ACC112 (cell line): ENCODE measurements around the gene KCNE1.

Experiments used
- H2AFZ ChIP-seq: fragments of 200-600 bp; sonication (generic); one replicate; pipeline ENCODE4 v1.6.0; 2017; ENCODE audit warnings: antibody characterized with exemption, low read length; ENCODE audit not compliant: unreplicated experiment
- H3K27ac ChIP-seq: fragments of 200-600 bp; sonication (generic); 2 replicates; pipeline ENCODE4 v1.5.1; 2014; ENCODE audit warnings: low read depth, mild to moderate bottlenecking, antibody characterized with exemption, low read length, moderate library complexity
- H3K27me3 ChIP-seq: fragments of 200-600 bp; sonication (generic); 2 replicates; pipeline ENCODE4 v1.6.1; 2014; ENCODE audit warnings: mild to moderate bottlenecking, antibody characterized with exemption, low read length, moderate library complexity, mixed read lengths; ENCODE audit not compliant: insufficient read depth
- H3K36me3 ChIP-seq: fragments of 200-600 bp; sonication (generic); 2 replicates; pipeline ENCODE4 v1.6.1; 2016; ENCODE audit warnings: mild to moderate bottlenecking, antibody characterized with exemption, low read length, moderate library complexity, mixed read lengths; ENCODE audit not compliant: insufficient read depth
- H3K4me1 ChIP-seq: fragments of 200-600 bp; sonication (generic); one replicate; pipeline ENCODE4 v1.6.1; 2016; ENCODE audit warnings: low read length, mixed read lengths; ENCODE audit not compliant: insufficient read depth, unreplicated experiment, control insufficient read depth
- H3K4me3 ChIP-seq: fragments of 200-600 bp; sonication (generic); 2 replicates; pipeline ENCODE4 v1.5.1; 2014; ENCODE audit warnings: mild to moderate bottlenecking, low read depth, low read length
- H3K79me2 ChIP-seq: fragments of 200-600 bp; sonication (generic); one replicate; pipeline ENCODE4 v1.6.0; 2016; ENCODE audit warnings: low read length; ENCODE audit not compliant: control insufficient read depth, unreplicated experiment, insufficient read depth

Gene KCNE1

DNA sequence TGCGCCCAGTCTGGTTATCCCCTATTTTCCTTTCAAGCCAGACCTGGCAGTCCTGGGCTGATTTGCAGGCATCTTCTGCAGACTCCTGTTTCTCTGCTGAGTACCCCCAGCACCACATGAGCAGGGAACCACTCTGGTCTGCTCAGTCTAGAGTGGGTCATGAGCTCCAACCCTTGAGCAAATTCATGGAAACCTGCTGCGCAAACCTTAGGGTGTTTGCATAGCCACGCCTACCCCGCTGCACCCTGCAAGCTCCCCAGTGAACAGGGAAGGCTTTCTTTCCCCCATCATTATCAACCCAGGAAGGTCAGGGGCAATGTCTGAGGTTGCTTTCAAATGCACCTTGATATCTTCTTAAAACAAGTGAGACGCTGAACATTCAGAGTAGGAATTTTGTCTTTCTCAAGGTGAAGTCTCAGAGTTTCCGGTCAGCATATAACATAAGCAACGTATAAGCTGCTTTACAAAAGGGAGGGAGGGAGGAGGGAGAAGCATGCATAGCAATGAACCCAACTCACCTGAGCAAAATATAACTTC, 11.1 kb upstream of the KCNE1 start:
- H3K36me3 ChIP-seq, result peaks cover 11% of the 10 kb centered on the region
- no peaks in the 10 kb centered on the region for H3K27me3 ChIP-seq
- H3K4me1 ChIP-seq, result peaks cover 18% of the 10 kb centered on the region
- H3K4me3 ChIP-seq, result no peak overlapping the region
- H3K27ac ChIP-seq, result no peak overlapping the region
- no peak overlapping the region for H2AFZ ChIP-seq
- H3K79me2 ChIP-seq, result peaks cover 26% of the 10 kb centered on the region

DNA sequence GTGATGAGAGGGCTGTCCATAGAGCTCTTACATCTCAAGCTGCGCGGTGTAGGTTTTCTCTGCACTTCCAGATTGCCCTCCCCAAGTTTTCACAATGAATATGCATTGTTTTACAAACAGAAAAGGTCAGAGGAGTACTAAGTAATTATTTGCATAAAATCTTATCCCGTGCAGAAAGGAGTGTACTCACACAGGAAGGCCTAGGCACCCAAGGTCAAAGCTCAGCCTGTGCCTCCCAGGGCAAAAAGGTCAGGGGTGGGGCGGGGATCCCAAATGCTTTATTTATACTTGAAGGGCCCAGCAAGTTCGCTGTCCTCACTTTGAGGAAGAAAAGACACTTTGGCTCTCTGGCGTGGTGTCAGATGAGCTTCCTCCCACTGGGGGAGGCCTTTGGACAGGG, 10.3 kb upstream of the KCNE1 start:
- Histone ChIP-seq H2AFZ (no peak overlapping the region), H3K27me3 (no peaks in the 10 kb centered on the region), H3K4me3 (no peak overlapping the region), H3K27ac (no peak overlapping the region), H3K36me3 (peaks cover 11% of the 10 kb centered on the region), H3K4me1 (peaks cover 10% of the 10 kb centered on the region), H3K79me2 (peaks cover 26% of the 10 kb centered on the region)

DNA sequence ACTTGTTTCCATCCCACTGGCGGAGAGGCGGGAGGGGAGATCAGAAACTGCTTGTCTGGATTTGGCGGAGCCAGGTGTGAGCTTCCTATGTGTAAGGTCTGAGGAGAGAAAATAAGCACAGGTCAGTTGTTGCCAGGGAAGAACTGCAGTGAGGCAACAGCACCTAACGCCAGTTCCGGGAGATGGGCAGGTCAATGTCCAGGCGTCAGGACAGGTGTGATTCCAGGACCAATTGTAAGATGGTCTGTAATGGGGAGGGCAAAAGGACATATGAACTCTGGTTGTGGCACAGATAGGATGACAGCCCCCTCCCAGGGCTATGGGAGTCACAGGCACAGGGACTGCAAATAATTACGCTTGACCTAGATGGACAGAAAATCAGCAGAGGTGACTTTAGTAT, 9.6 kb upstream of the KCNE1 start:
- peaks cover 15% of the 10 kb centered on the region for H3K36me3 ChIP-seq
- peaks cover 8% of the 10 kb centered on the region for H3K4me1 ChIP-seq
- no peak overlapping the region for H3K27ac ChIP-seq
- H2AFZ ChIP-seq, result no peak overlapping the region
- H3K4me3 ChIP-seq, result no peak overlapping the region
- no peaks in the 10 kb centered on the region for H3K27me3 ChIP-seq
- H3K79me2 ChIP-seq, result peaks cover 26% of the 10 kb centered on the region

DNA sequence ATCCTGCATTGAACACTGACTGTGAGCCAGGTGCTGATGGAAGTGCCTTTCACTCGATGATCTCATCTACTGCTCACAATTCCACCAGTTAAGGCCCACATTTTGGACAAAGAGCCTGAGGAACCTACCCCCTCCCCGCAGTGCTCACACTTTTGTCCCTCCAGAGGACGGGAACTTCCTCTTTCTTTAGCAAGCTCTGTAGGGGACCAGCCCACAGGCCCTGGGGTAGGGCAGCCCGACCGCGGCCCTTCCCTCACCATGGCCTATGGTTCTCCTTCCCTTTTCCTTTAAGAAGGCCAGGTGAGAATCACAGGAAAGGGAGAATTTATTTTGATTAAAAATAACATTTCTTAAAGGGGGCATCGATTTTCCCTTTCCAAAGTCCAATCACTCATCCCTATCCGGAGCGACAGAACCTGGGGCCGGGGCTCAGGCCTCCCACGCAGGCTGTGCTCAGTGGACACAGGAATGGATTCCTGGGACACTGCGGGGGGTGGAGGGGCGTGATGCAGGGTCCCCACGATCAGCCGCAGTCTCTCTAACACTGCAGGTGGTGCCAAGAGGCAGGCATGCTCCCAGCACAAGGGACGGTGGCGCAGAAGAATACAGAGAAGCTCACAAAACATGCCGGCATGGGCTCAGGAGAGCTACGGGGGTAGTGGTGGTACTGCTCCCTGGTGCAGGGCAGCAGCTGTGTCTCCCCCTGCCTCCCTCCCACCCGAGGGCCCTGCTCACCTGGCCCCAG, 8.9 kb upstream of the KCNE1 start:
- H3K27me3 ChIP-seq, result no peaks in the 10 kb centered on the region
- H3K79me2 ChIP-seq, result peaks cover 21% of the 10 kb centered on the region
- peaks cover 8% of the 10 kb centered on the region for H3K4me1 ChIP-seq
- H3K27ac ChIP-seq, result no peak overlapping the region
- no peak overlapping the region for H2AFZ ChIP-seq
- H3K4me3 ChIP-seq, result no peak overlapping the region
- H3K36me3 ChIP-seq, result peaks cover 17% of the 10 kb centered on the region

DNA sequence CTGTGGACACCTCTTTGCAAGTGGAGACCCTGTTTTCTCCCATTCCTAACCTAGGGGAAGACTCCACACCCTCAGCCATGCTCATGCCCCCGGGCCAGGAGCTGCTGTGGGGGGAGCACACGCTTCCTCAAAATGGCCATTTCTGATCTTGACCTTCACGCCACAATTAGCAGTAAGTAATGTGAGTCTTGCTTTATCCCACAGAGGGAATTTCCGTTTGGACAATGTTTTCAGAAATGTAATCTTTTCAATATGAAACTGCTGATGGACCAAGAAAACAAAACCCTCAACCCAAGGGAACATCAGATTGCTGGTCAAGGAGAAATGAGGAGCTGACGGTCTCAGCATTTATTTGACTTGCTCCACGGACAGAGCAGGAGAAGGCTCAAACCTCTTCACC, 8.3 kb upstream of the KCNE1 start:
- no peak overlapping the region for H3K27ac ChIP-seq
- peaks cover 8% of the 10 kb centered on the region for H3K4me1 ChIP-seq
- no peak overlapping the region for H2AFZ ChIP-seq
- no peak overlapping the region for H3K4me3 ChIP-seq
- no peaks in the 10 kb centered on the region for H3K27me3 ChIP-seq
- H3K79me2 ChIP-seq, result peaks cover 15% of the 10 kb centered on the region
- H3K36me3 ChIP-seq, result peaks cover 17% of the 10 kb centered on the region

DNA sequence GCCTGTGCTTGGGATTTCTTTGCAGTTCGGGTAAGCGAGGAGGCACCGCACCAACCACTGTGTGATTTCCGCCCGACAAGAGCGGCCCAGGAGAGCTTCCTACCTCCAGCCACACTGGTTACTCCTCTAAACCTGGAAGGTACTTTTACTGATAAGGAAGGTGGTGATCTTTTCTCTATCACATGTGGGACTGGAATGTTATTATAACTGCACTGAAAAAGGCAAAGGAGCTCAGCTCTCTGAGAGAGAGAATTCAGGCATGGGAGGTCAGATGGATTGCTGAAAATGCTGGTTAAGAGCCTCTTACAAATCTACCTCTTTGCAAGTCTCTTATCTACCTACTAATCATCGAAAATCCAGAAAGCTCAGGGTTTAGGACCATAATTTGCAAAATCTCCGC, 7.7 kb upstream of the KCNE1 start:
- no peak overlapping the region for H3K27ac ChIP-seq
- H3K27me3 ChIP-seq, result no peaks in the 10 kb centered on the region
- H3K79me2 ChIP-seq, result peaks cover 9% of the 10 kb centered on the region
- peaks cover 2% of the 10 kb centered on the region for H3K4me1 ChIP-seq
- H2AFZ ChIP-seq, result no peak overlapping the region
- peaks cover 17% of the 10 kb centered on the region for H3K36me3 ChIP-seq
- H3K4me3 ChIP-seq, result no peak overlapping the region

DNA sequence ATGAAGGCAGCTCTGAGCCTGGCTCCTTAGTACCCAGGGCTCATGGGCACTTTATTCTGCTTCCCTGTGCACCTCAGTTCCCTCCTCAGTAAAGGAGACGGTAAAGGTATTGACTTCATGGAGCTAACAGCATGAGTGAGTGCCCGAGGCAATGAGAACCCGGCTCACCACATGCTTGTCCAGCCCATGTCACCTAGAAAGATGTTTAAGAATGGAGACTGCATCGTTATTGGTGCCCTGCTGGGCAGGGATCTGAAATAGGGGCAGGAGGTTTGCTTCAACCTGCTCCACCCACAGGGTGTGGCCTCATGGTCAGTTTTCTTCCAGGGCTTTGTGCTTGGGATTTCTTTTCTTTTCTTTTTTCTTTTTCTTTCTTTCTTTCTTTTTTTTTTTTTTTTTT, 7.0 kb upstream of the KCNE1 start:
- Histone ChIP-seq H3K27ac (no peak overlapping the region), H3K79me2 (peaks cover 2% of the 10 kb centered on the region), H3K36me3 (peaks cover 17% of the 10 kb centered on the region), H3K4me3 (no peak overlapping the region), H2AFZ (no peak overlapping the region), H3K27me3 (no peaks in the 10 kb centered on the region), H3K4me1 (no peaks in the 10 kb centered on the region)

DNA sequence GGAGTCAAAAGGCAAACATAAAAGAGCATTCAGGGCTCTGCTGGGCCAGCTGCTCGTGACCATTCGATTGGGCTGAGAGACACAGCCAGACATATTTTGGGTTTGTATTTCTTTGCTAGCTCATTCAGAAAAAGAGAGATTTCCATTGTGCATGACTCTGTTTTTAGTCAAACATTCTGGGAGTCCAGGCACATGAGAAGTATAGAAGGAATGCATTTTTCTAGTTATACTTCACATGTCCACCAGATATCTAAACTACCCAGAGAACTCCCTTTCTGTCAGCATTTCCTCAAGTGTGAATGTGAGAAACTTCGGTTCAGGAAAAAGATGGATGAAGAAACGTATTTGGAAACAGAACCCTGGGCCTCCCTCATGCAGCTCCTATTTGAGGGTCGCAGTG, 6.3 kb upstream of the KCNE1 start:
- H3K27ac ChIP-seq, result no peak overlapping the region
- H3K36me3 ChIP-seq, result peaks cover 17% of the 10 kb centered on the region

DNA sequence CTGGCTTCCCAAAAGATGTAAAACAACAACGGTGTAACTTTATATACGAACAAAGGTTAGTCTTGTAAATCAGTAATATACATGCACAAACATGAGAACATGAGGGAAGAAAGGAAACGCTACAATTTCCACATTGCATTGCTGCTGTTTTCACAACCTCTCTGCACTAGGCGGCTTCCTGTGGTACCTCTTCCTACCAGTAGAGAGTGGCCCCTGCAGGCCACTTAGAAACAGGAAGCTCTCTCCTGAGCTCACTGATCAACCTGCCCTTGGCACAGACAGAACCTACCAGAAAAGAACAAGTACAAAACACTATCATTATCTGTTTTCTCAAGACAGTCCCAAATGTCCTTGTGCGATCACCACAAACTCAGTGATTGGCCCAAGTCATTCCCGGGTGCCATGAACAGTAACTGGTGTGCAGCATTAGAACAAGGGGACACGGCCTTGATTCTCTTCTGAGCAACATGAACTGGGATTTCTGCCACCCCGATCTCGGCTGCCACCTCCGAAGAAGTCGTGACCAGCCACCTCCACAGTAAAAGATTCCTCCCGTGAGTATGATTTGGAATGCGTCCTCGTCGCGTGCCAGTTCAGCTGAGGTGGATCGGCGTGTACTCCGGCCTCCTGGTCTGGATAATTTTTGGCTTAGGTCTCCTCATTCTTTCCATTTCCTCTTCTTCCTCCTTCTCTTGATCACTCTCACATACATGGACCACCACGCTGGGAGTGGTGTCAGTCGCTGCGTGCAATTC, 5.7 kb upstream of the KCNE1 start:
- Histone ChIP-seq H3K27ac (no peak overlapping the region), H3K4me3 (no peak overlapping the region), H3K4me1 (peaks cover 6% of the 10 kb centered on the region), H3K27me3 (no peaks in the 10 kb centered on the region), H2AFZ (no peak overlapping the region), H3K36me3 (peaks cover 17% of the 10 kb centered on the region), H3K79me2 (no peaks in the 10 kb centered on the region)

More for the DNA sequence above, 6.3 kb upstream of the KCNE1 start:
- no peaks in the 10 kb centered on the region for H3K79me2 ChIP-seq
- peaks cover under 1% of the 10 kb centered on the region for H3K4me1 ChIP-seq
- H3K4me3 ChIP-seq, result no peak overlapping the region
- no peak overlapping the region for H2AFZ ChIP-seq
- no peaks in the 10 kb centered on the region for H3K27me3 ChIP-seq

DNA sequence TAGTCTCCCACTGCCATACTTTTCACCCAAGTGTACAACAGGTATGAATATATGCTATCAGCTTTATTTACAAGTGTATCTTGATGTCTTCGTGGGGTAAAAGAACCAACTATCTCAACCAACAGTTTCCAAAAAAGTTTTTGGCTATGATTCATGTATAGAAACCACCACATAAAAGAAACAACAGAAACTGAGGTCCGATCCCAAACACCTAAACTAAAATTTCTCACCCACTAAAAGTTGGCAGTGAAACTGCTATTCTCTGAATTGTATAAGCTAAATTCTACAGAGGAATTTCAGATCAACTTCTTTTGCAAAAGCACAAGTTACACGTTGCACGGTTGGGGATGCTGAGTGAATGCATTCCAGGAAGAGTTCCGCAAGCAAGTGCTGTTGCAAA, 5.0 kb upstream of the KCNE1 start:
- peaks cover 13% of the 10 kb centered on the region for H3K4me1 ChIP-seq
- H2AFZ ChIP-seq, result no peak overlapping the region
- H3K79me2 ChIP-seq, result no peaks in the 10 kb centered on the region
- no peaks in the 10 kb centered on the region for H3K27me3 ChIP-seq
- no peak overlapping the region for H3K27ac ChIP-seq
- no peak overlapping the region for H3K4me3 ChIP-seq
- H3K36me3 ChIP-seq, result peaks cover 17% of the 10 kb centered on the region
